H9 (cell line): ENCODE results near the gene CDH13. TPM values are rescaled to one million over a fixed set of nuclear protein-coding genes. Genes with fewer than 3 reads are reported as not detected.

Experiments
- DNase-seq: peaks from one replicate; pipeline ENCODE4 v3.0.0-alpha.2; 2017
- H2AFZ ChIP-seq: one replicate; pipeline ENCODE4 v1.6.1; 2013; ENCODE audit warnings: mild to moderate bottlenecking, low read length, control low read depth, moderate library complexity
- H2AK5ac ChIP-seq: 2 replicates; pipeline ENCODE4 v1.6.1; 2013; ENCODE audit warnings: low read length, control low read depth, mixed read lengths; ENCODE audit not compliant: insufficient read length
- H2BK120ac ChIP-seq: one replicate; pipeline ENCODE4 v1.6.1; 2013; ENCODE audit warnings: low read depth, mild to moderate bottlenecking, low read length, control low read depth, inconsistent platforms; ENCODE audit not compliant: poor library complexity, severe bottlenecking
- H2BK12ac ChIP-seq: 2 replicates; pipeline ENCODE4 v1.6.1; 2013; ENCODE audit warnings: low read length, control low read depth, mixed read lengths, low read depth; ENCODE audit not compliant: insufficient read length
- H2BK15ac ChIP-seq: 2 replicates; pipeline ENCODE4 v1.6.1; 2013; ENCODE audit warnings: low read depth, low read length, control low read depth
- H2BK20ac ChIP-seq: one replicate; pipeline ENCODE4 v1.6.1; 2013; ENCODE audit warnings: low read depth, mild to moderate bottlenecking, low read length, control low read depth, inconsistent platforms; ENCODE audit not compliant: poor library complexity, severe bottlenecking
- H2BK5ac ChIP-seq: 2 replicates; pipeline ENCODE4 v1.6.1; 2013; ENCODE audit warnings: low read length, control low read depth, mixed read lengths; ENCODE audit not compliant: insufficient read length
- H3K14ac ChIP-seq: 2 replicates; pipeline ENCODE4 v1.6.1; 2013; ENCODE audit warnings: low read length, control low read depth; ENCODE audit not compliant: insufficient read depth
- H3K18ac ChIP-seq: 2 replicates; pipeline ENCODE4 v1.6.1; 2013; ENCODE audit warnings: low read depth, mild to moderate bottlenecking, mixed read lengths, low read length, control low read depth; ENCODE audit not compliant: insufficient read length
- H3K23ac ChIP-seq: 2 replicates; pipeline ENCODE4 v1.6.1; 2013; ENCODE audit warnings: low read length, control low read depth, mixed read lengths, low read depth; ENCODE audit not compliant: insufficient read length
- H3K23me2 ChIP-seq: 2 replicates; pipeline ENCODE4 v1.6.1; 2013; ENCODE audit warnings: low read depth, mild to moderate bottlenecking, mixed read lengths, low read length, control low read depth; ENCODE audit not compliant: insufficient read length, poor library complexity, severe bottlenecking
- H3K27ac ChIP-seq: 2 replicates; pipeline ENCODE4 v1.5.1; 2013; ENCODE audit warnings: low read length, control low read depth, mixed read lengths, low read depth; ENCODE audit not compliant: insufficient read length
- H3K27me3 ChIP-seq: 2 replicates; pipeline ENCODE4 v1.6.1; 2013; ENCODE audit warnings: low read length, control low read depth, inconsistent platforms; ENCODE audit not compliant: insufficient read depth
- H3K4ac ChIP-seq: 2 replicates; pipeline ENCODE4 v1.6.1; 2013; ENCODE audit warnings: low read depth, mild to moderate bottlenecking, control low read depth, inconsistent platforms, low read length, moderate library complexity
- H3K4me1 ChIP-seq: 2 replicates; pipeline ENCODE4 v1.6.1; 2013; ENCODE audit warnings: low read length, control low read depth, inconsistent platforms; ENCODE audit not compliant: insufficient read depth
- H3K4me2 ChIP-seq: 2 replicates; pipeline ENCODE4 v1.6.1; 2013; ENCODE audit warnings: low read length, control low read depth, mixed read lengths; ENCODE audit not compliant: insufficient read length, insufficient read depth
- H3K56ac ChIP-seq: 2 replicates; pipeline ENCODE4 v1.6.1; 2013; ENCODE audit warnings: low read depth, mild to moderate bottlenecking, mixed read lengths, low read length, control low read depth; ENCODE audit not compliant: insufficient read length
- H3K79me1 ChIP-seq: 2 replicates; pipeline ENCODE4 v1.6.1; 2013; ENCODE audit warnings: low read depth, mild to moderate bottlenecking, moderate library complexity, low read length, control low read depth, inconsistent platforms; ENCODE audit not compliant: insufficient read depth, poor library complexity, severe bottlenecking
- H3K79me2 ChIP-seq: 2 replicates; pipeline ENCODE4 v1.6.1; 2013; ENCODE audit warnings: low read length, control low read depth, inconsistent platforms; ENCODE audit not compliant: insufficient read depth
- H3K9ac ChIP-seq: 2 replicates; pipeline ENCODE4 v1.6.1; 2013; ENCODE audit warnings: low read length, control low read depth, mixed read lengths; ENCODE audit not compliant: insufficient read length; ENCODE audit errors: extremely low read depth
- H3K9me3 ChIP-seq: one replicate; pipeline ENCODE4 v1.6.1; 2013; ENCODE audit warnings: low read depth, low read length, inconsistent platforms; ENCODE audit not compliant: control insufficient read depth
- H3T11ph ChIP-seq: one replicate; pipeline ENCODE4 v1.6.1; 2013; ENCODE audit warnings: mild to moderate bottlenecking, low read length, control low read depth, inconsistent platforms
- H4K20me1 ChIP-seq: one replicate; pipeline ENCODE4 v1.6.1; 2013; ENCODE audit not compliant: control insufficient read depth, insufficient read length, insufficient read depth
- H4K5ac ChIP-seq: 2 replicates; pipeline ENCODE4 v1.6.1; 2013; ENCODE audit warnings: low read depth, mild to moderate bottlenecking, mixed read lengths, low read length, control low read depth; ENCODE audit not compliant: insufficient read length
- H4K8ac ChIP-seq: replicated peaks from 2 replicates; pipeline ENCODE4 v1.6.1; 2013; ENCODE audit warnings: low read length, control low read depth, mixed read lengths, low read depth; ENCODE audit not compliant: insufficient read length
- H4K91ac ChIP-seq: 2 replicates; pipeline ENCODE4 v1.6.1; 2013; ENCODE audit warnings: low read depth, mild to moderate bottlenecking, moderate library complexity, mixed read lengths, low read length, control low read depth; ENCODE audit not compliant: insufficient read length
- H3K27ac Mint-ChIP-seq, 3 experiments: 2 replicates in 2 of 3; 3 replicates in 1 of 3; pipeline ENCODE4 v1.8.0; 2020 to 2021; ENCODE audit warnings: mixed read lengths in 3 of 3, mild to moderate bottlenecking in 1 of 3, moderate library complexity in 1 of 3
- H3K27me3 Mint-ChIP-seq: 2 replicates; pipeline ENCODE4 v1.8.0; 2021; ENCODE audit warnings: low read depth, mild to moderate bottlenecking, moderate library complexity, mixed read lengths
- H3K36me3 Mint-ChIP-seq, 3 experiments: 2 replicates in 2 of 3; 3 replicates in 1 of 3; pipeline ENCODE4 v1.8.0; 2020 to 2021; ENCODE audit warnings: low read depth in 3 of 3, mixed read lengths in 3 of 3; ENCODE audit not compliant: insufficient read depth in 1 of 3
- H3K4me1 Mint-ChIP-seq, 2 experiments: 2 replicates each; pipeline ENCODE4 v1.8.0; 2020; ENCODE audit warnings: mixed read lengths in 2 of 2
- H3K4me3 Mint-ChIP-seq, 2 experiments: 2 replicates in 1 of 2; 3 replicates in 1 of 2; pipeline ENCODE4 v1.8.0; 2020 to 2021; ENCODE audit warnings: mild to moderate bottlenecking in 2 of 2, mixed read lengths in 2 of 2, moderate library complexity in 1 of 2
- H3K9me3 Mint-ChIP-seq, 2 experiments: 2 replicates in 1 of 2; 3 replicates in 1 of 2; pipeline ENCODE4 v1.8.0; 2020; ENCODE audit warnings: mild to moderate bottlenecking in 2 of 2, mixed read lengths in 2 of 2, moderate library complexity in 1 of 2
- WGBS: extraction: QIAGEN DNeasy Blood & Tissue Kit; methylation state at CpG from one replicate; pipeline ENCODE4 v1.1.7; 2013; ENCODE audit warnings: missing lambda C conversion rate, low lambda C conversion rate, mixed read lengths; ENCODE audit not compliant: insufficient read length; ENCODE audit errors: extremely low coverage; 5-methylcytosine and 5-hydroxymethylcytosine counted together
- total RNA-seq: library from RNA; stranded (reverse); gene quantifications from 2 replicates; pipeline ENCODE4 v1.2.1, GENCODE V29; 2021
- TF ChIP-seq, protein P1 (sequence below): fragments of 200-600 bp; sonication (generic); conservative IDR thresholded peaks from 3 replicates; pipeline ENCODE4 v1.8.0; 2021; ENCODE audit warnings: antibody characterized with exemption, mild to moderate bottlenecking

CDH13 gene
- total RNA-seq, 1 experiment from 2014 or later: 1.5 TPM

DNA sequence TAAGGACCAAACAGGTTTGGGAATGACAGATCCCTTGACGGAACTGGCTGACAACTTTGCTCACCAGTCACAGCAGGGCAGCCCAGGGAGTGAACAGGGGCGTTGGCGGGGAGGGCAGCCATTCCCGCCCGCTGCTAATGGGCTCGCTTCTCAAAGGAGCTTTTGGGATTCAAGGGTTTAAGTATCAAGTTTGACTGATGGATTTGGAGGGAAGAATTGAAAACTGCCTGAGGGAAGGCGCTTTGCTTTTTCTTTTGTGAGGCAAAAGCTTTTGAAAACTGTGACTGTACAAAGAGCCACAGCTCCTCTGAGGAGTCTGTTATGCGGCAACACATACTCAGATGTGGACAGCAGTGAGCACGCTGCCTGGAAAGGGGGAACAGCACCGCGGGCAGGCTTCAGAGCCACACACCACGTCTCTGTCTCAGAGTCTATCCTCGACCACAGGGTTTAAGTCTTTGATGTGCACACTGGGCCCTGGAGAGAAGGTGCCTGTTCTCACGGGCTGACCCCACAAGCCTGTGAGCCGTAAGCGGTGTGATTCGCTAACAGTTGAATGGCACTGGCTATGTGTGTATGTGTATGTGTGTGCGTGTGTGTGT lies 1101.1 kb downstream of the CDH13 start:
- Histone ChIP-seq H2AFZ (no peak overlapping the region), H4K91ac (no peak overlapping the region), H2BK5ac (no peak overlapping the region), H3K27ac (no peak overlapping the region), H2AK5ac (no peak overlapping the region), H3T11ph (no peak overlapping the region), H4K8ac (no peak overlapping the region), H2BK20ac (no peak overlapping the region), H2BK120ac (no peak overlapping the region), H2BK15ac (no peak overlapping the region), H3K4me2 (no peak overlapping the region), H3K9me3 (no peaks in the 10 kb centered on the region), H3K23ac (no peak overlapping the region), H3K9ac (no peak overlapping the region), H3K79me2 (no peaks in the 10 kb centered on the region), H4K20me1 (no peaks in the 10 kb centered on the region), H3K4me1 (no peaks in the 10 kb centered on the region), H2BK12ac (no peak overlapping the region), H3K23me2 (no peaks in the 10 kb centered on the region), H3K4ac (no peak overlapping the region), H3K56ac (no peak overlapping the region), H3K79me1 (no peaks in the 10 kb centered on the region), H3K27me3 (no peaks in the 10 kb centered on the region), H3K14ac (no peak overlapping the region), H3K18ac (no peak overlapping the region), H4K5ac (no peak overlapping the region)
- no peaks in the 10 kb centered on the region for H3K36me3 Mint-ChIP-seq
- H3K4me1 Mint-ChIP-seq: peaks cover 3% of the 10 kb centered on the region in 2 experiments; a peak in 2 of 4 replicates
- DNase-seq: no peak
- H3K27ac Mint-ChIP-seq: no peak overlapping the region
- no peaks in the 10 kb centered on the region; the same call in 1 of the 2 replicates for H3K27me3 Mint-ChIP-seq
- WGBS: no CpG with 5 or more reads among the region's 18 CpGs
- H3K9me3 Mint-ChIP-seq: peaks cover 0 to 4% of the 10 kb centered on the region in 2 experiments; a peak in 2 of 5 replicates
- TF ChIP-seq, protein P1, sequence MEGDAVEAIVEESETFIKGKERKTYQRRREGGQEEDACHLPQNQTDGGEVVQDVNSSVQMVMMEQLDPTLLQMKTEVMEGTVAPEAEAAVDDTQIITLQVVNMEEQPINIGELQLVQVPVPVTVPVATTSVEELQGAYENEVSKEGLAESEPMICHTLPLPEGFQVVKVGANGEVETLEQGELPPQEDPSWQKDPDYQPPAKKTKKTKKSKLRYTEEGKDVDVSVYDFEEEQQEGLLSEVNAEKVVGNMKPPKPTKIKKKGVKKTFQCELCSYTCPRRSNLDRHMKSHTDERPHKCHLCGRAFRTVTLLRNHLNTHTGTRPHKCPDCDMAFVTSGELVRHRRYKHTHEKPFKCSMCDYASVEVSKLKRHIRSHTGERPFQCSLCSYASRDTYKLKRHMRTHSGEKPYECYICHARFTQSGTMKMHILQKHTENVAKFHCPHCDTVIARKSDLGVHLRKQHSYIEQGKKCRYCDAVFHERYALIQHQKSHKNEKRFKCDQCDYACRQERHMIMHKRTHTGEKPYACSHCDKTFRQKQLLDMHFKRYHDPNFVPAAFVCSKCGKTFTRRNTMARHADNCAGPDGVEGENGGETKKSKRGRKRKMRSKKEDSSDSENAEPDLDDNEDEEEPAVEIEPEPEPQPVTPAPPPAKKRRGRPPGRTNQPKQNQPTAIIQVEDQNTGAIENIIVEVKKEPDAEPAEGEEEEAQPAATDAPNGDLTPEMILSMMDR: no peak
- no peak overlapping the region for H3K4me3 Mint-ChIP-seq
